Measurements from ENCODE around the gene RBP3.

DNA sequence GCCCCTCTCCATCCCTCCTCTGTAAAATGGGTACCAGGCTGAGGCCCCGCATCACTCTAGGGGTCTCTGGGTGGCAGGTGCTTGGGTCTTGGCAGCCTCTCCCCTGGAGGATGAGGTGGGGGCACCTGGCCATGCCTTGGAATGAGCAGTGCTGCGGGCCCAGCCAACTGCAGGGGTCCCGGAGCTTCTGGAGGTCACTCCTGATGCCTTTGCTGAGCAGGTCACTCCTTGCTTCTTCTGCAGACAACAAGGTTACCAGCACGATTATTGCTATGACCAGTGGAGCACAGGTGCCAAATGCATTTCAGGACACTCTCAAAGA lies 58.3 kb downstream of the RBP3 start:
- TF ChIP-seq, protein P1, sequence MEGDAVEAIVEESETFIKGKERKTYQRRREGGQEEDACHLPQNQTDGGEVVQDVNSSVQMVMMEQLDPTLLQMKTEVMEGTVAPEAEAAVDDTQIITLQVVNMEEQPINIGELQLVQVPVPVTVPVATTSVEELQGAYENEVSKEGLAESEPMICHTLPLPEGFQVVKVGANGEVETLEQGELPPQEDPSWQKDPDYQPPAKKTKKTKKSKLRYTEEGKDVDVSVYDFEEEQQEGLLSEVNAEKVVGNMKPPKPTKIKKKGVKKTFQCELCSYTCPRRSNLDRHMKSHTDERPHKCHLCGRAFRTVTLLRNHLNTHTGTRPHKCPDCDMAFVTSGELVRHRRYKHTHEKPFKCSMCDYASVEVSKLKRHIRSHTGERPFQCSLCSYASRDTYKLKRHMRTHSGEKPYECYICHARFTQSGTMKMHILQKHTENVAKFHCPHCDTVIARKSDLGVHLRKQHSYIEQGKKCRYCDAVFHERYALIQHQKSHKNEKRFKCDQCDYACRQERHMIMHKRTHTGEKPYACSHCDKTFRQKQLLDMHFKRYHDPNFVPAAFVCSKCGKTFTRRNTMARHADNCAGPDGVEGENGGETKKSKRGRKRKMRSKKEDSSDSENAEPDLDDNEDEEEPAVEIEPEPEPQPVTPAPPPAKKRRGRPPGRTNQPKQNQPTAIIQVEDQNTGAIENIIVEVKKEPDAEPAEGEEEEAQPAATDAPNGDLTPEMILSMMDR (IDR thresholded peaks at IDR 0.05; ENCODE audit: low read length), result no peak
- TF ChIP-seq EZH2 (optimal IDR thresholded peaks at IDR 0.05; ENCODE audit: low read depth, low read length), result no peak
